Activated CD4-positive, alpha-beta T cell treated with anti-CD3 and anti-CD28 coated beads, Interleukin-2, amount 50 U/mL, for 4 hours (primary cell): ENCODE results near the gene ST6GALNAC3.
A peak's percentile ranks its signal among the peaks of the same experiment; 100 is the strongest.
"Not testable (repeated sequence)": the region's sequence is repeated elsewhere in the genome, so short reads cannot be mapped to it uniquely, and the experiment has no call there.

Experiments
- DNase-seq, 2 experiments: peaks; one replicate each; pipeline ENCODE4 v3.0.0-alpha.2; 2020

ST6GALNAC3 gene

GRCh38 chr1:76292418-76293184 is 218.1 kb downstream of the ST6GALNAC3 start:
- DNase-seq = no peak

GRCh38 chr1:76293831-76294230 is 219.3 kb downstream of the ST6GALNAC3 start:
- DNase-seq = no peak

DNA sequence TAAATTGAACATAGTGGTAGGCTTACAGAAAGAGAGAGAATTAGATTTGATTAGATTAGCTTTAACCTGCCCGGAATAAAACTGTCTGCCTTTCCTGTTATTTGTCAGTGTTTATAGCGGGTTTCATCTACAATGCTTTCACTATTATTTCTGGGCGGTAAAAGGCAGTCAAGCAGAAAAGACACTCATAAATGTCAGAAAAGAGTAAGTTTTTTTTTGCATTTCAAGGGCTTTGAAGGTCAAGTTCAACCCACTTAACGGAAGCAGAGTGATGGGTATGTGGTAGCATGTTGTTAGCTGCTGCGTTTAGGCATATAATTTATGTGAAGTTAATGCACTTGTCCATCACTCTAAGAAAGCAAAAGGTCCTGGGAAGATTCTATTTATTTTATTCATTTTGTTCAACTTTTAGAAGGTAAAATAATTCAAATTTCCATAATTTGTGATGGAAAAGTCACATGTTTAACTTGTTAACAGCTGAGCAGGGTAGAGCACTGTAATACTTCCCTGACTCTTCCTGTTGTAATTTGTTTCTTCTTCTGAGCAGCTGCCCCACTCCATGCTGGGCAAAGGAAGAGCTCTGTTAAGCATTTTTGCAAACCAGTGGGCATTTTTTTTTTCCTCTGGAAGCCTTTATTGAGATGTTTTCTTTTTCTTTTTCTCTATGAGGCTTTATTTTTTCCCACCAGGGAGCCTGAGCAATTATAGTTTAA is 220.1 kb downstream of the ST6GALNAC3 start:
- DNase-seq = no peak

DNA sequence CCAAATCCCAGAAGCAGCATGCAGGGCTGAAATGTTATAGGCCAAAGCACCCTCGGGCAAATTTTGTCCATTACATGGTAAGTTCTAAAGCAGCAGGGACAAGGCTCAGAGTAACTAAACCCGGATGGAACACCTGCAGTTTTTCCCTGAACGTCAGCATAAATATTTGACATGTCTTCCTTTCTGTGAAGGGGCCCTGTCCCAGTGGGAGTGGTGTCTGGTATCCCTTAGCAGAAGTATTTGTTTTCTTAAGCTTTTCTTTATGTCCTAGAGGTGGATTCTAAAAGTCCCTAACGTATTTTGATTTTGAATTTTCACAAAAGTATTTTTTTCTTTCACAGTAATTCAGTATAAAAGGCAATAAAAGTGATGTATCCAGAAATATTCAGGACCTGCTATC is 223.9 kb downstream of the ST6GALNAC3 start:
- no peak for DNase-seq

GRCh38 chr1:76299036-76299435 is 224.5 kb downstream of the ST6GALNAC3 start:
- DNase-seq = no peak

DNA sequence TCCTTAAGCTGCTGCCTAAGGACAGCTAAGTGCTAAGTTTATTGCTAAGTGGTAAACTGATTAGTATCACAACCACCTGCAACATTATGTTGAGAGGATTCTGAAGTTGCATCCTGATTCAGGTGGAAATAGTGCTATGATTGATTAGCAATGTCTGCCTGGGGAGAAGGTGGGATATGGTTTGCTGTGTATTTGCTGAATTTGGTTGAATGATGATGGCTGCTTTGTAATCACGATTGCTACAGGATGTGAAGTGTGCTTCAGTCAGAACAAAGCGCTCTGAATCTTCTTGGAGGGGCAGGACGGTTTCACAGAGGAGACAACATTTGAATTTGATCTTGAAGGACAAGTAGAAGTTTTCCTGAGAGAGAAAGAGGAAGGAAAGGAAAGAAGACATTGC is 226.0 kb downstream of the ST6GALNAC3 start:
- no peak for DNase-seq

- DNase-seq = no peak
Measured at GRCh38 chr1:76302711-76303339, 228.3 kb downstream of the ST6GALNAC3 start.

GRCh38 chr1:76303340-76303717 is 228.8 kb downstream of the ST6GALNAC3 start:
- DNase-seq = no peak

DNA sequence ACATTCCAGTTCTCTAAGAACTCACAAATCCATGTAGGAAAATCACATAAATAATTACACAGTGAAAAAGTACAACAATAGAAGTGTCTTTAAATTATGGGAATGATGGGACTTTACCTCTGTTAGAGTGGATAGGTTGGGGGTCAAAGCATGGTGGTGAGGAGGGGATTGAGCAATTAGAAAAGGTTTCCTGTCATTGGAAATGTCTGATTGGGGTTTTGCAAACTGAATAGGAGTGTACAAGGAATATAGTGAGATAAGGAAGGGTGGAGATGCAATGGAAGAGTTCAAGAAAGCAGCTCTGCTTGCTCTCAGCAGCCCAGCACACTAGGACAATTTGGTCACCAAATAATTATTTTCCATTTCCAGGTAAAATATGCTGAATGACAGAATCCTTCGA is 238.8 kb downstream of the ST6GALNAC3 start:
- DNase-seq = no peak

DNA sequence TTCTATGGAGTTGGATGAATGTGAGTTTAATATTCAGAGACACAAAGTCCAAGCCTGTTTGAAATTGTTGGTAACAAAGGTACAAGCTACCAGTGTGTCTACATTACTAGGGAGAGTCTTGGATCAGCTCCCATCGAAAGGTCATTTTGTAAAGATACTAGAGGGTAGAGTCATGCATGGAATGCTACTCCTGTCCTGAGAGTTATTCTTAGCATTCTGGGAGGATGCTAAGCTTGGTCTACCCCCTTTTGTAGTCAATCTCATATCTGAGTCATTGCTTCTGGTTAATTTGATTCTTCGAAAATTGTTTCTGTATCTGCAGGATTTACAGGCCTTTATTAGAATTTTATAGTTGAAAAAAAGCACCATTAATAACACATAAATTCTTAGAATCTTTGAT is 240.2 kb downstream of the ST6GALNAC3 start:
- DNase-seq = no peak

GRCh38 chr1:76317299-76317900 is 242.9 kb downstream of the ST6GALNAC3 start:
- no peak for DNase-seq

GRCh38 chr1:76330991-76331603 is 256.6 kb downstream of the ST6GALNAC3 start:
- peak in 1 of 2 experiments; percentile 4 for DNase-seq

GRCh38 chr1:76335882-76336281 is 261.3 kb downstream of the ST6GALNAC3 start:
- DNase-seq = no peak

GRCh38 chr1:76336931-76337371 is 262.4 kb downstream of the ST6GALNAC3 start:
- no peak for DNase-seq

DNA sequence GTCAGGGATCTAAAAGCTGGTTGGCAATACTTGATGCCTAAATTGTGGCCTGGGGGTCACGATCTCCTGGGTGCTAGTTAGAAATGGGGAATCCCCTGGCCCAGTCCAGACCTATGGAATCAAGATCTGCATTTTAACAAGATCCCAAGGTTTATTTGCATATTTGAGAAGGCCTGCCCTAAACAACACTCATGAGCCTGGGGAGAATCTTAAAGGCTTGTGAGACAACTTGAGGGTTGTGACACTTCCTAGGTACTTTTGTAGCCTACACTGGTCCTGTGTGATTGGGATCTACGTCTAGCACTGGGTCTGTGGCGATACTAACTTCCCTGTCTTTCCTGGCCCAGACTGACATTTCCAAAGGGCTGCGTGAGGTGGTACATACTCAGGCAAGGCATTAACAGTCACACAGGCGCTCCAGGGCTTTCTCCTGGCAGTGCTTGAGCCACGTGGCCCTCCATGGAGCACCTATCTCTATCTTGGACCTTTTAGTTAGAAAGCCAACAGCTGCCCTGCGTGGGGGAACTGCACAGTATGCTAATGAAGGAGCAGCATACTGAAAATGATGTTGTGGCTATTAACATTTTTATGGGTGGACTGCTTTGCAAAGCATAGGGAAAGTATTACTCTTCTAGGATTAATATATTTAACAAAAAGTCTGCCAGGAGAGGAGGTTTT is 263.1 kb downstream of the ST6GALNAC3 start:
- DNase-seq = no peak

GRCh38 chr1:76340056-76340455 is 265.5 kb downstream of the ST6GALNAC3 start:
- DNase-seq = no peak

DNA sequence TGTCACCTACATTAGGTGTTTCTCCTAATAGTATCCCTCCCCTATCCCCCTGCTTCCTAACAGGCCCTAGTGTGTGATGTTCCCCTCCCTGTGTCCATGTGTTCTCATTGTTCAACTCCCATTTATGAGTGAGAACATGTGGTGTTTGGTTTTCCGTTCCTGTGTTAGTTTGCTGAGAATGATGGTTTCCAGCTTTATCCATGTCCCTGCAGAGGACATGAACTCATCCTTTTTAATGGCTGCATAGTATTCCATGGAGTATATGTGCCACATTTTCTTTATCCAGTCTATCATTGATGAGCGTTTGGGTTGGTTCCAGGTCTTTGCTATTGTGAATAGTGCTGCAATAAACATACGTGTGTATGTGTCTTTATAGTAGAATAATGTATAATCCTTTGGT is 267.3 kb downstream of the ST6GALNAC3 start:
- DNase-seq = not testable (repeated sequence)

- DNase-seq = no peak
Measured at GRCh38 chr1:76343356-76343755, 268.8 kb downstream of the ST6GALNAC3 start.

GRCh38 chr1:76351655-76352054 is 277.1 kb downstream of the ST6GALNAC3 start:
- no peak for DNase-seq

- DNase-seq = no peak
Measured at GRCh38 chr1:76352741-76353435, 278.3 kb downstream of the ST6GALNAC3 start.

DNA sequence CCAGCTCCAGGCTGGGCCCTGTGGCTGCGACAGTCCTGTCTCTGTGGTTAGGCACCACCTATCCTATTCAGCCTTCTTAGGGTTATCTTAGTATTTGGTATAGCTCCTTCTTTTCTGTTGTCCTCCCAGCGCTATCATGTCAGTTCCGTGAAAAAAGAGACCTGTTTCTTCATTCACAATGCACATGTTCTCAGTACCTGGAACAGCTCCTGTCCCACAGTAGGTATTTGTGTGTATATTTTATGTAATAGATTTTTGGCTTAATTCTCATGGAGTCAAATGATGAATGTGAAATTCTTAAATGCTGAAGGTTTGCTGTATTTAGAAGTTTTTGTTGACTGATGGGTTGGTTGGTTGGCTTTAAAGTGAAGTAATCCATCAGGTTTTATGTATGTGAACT is 279.7 kb downstream of the ST6GALNAC3 start:
- no peak for DNase-seq

- no peak for DNase-seq
Measured at GRCh38 chr1:76366726-76367125, 292.2 kb downstream of the ST6GALNAC3 start.
